GM19240 (cell line): ENCODE measurements around the gene NOS3.

Experiments used
- DNase-seq: peaks from one replicate; pipeline ENCODE4 v3.0.0; 2011; ENCODE audit warnings: low spot score; ENCODE audit not compliant: insufficient read length

The NOS3 gene

GRCh38 chr7:150964593-150965111 lies 26.2 kb upstream of the NOS3 start:
- DNase-seq = no peak

- DNase-seq = no peak
Measured at GRCh38 chr7:150965273-150965830, 25.5 kb upstream of the NOS3 start.

GRCh38 chr7:150966002-150966401 lies 24.8 kb upstream of the NOS3 start:
- DNase-seq = no peak

- DNase-seq = no peak
Measured at GRCh38 chr7:150967349-150967748, 23.5 kb upstream of the NOS3 start.

GRCh38 chr7:150968056-150968733 lies 22.6 kb upstream of the NOS3 start:
- no peak for DNase-seq

- no peak for DNase-seq
Measured at GRCh38 chr7:150968734-150969372, 22.0 kb upstream of the NOS3 start.

GRCh38 chr7:150969475-150969874 lies 21.3 kb upstream of the NOS3 start:
- no peak for DNase-seq

- no peak for DNase-seq
Measured at GRCh38 chr7:150970424-150970823, 20.4 kb upstream of the NOS3 start.

- no peak for DNase-seq
Measured at GRCh38 chr7:150971242-150972022, 19.4 kb upstream of the NOS3 start.

GRCh38 chr7:150972023-150972468 lies 18.8 kb upstream of the NOS3 start:
- DNase-seq = no peak

- no peak for DNase-seq
Measured at GRCh38 chr7:150972741-150973140, 18.1 kb upstream of the NOS3 start.

GRCh38 chr7:150973571-150974451 lies 17.0 kb upstream of the NOS3 start:
- no peak for DNase-seq

GRCh38 chr7:150974468-150975391 lies 16.1 kb upstream of the NOS3 start:
- DNase-seq = peak; percentile 53

GRCh38 chr7:150975536-150976319 lies 15.1 kb upstream of the NOS3 start:
- DNase-seq = no peak

- no peak for DNase-seq
Measured at GRCh38 chr7:150976529-150977381, 14.1 kb upstream of the NOS3 start.

GRCh38 chr7:150977382-150978125 lies 13.3 kb upstream of the NOS3 start:
- DNase-seq = no peak

GRCh38 chr7:150978126-150978789 lies 12.6 kb upstream of the NOS3 start, which contains the start of gene KCNH2:
KCNH2 (minus strand) TSS chr7:150978321; CDS start chr7:150977913, 408 bp downstream.
- DNase-seq = no peak
